IPS DF 4.7 (cell line): Measurements from ENCODE around the gene DCAF16.
"Not testable (repeated sequence)": the region's sequence is repeated elsewhere in the genome, so short reads cannot be mapped to it uniquely, and the experiment has no call there.

ENCODE experiments used
- DNase-seq: peaks from one replicate; pipeline ENCODE4 v3.0.0-alpha.2; 2013; ENCODE audit warnings: low spot score; ENCODE audit errors: extremely low read depth

Gene DCAF16

GRCh38 chr4:17810260-17811077 lies at the start of gene DCAF16, which contains the start of gene NCAPG:
TSS of gene DCAF16 (minus strand) at chr4:17810757. CDS start at chr4:17804141, 6,616 bp downstream.
TSS of gene NCAPG (plus strand) at chr4:17810979. CDS start at chr4:17811078, 99 bp downstream.
- DNase-seq, result peak; percentile 99

GRCh38 chr4:17859793-17860406 lies 49.3 kb upstream of the DCAF16 start:
- DNase-seq, result no peak

GRCh38 chr4:17854036-17854435 lies 43.5 kb upstream of the DCAF16 start:
- DNase-seq, result no peak

- no peak for DNase-seq
Observed at GRCh38 chr4:17851959-17852358, 41.4 kb upstream of the DCAF16 start.

GRCh38 chr4:17850295-17850694 lies 39.7 kb upstream of the DCAF16 start:
- not testable (repeated sequence) for DNase-seq

DNA sequence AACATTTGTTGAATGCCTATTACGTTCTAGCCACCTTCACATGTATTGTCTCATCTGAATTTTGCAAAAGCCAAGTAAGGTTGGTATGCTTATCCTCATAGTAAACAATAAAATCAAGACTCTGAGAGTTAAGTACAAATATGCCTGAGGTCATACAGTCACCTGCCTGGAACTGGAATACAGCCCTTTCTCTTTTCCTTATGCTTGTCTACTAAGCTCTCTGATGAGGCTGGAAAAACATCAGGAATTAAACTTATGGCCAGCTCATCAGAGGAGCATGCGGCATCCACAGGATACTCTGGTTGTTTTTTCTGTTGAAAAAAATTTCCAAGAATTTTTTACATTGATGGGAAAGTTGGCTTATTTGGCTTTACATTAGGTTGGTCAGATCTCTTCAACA lies 35.7 kb upstream of the DCAF16 start:
- DNase-seq, result no peak

DNA sequence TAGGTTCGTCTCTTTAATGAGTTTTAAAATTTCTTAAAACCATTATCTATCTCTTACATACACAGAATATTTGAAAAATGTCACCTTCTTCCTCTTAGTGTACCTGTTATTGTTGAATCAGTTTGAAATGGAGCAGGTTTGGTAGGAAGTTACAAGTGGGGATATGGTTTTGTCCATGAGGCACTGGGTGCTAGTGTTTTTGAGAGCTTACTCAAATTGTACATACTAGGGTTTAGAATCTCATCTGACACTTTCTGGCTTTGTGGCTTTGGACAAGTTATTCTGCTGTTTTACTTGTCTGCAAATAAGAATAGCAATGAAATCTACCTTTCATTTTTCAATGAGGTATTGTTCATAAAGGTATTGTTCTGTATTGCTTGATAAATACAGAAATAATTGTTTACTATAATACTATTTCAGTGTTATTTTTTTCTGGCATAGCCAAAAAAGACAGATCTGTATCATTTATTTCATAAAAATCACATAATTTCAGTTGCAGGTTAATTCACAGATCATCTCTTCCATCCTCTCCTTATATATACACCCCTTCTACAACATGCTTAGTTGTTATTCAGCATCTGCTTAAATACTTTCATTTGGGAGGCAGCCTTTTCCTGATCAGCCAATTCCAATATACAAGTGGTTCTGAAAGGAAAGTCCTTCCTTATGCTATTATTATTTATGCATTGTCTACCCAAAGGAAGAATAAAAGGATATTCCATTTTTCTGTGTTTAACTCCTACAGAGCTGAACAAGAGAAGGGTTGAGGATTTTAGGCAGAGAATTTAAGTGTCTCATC lies 13.5 kb upstream of the DCAF16 start:
- no peak for DNase-seq

DNA sequence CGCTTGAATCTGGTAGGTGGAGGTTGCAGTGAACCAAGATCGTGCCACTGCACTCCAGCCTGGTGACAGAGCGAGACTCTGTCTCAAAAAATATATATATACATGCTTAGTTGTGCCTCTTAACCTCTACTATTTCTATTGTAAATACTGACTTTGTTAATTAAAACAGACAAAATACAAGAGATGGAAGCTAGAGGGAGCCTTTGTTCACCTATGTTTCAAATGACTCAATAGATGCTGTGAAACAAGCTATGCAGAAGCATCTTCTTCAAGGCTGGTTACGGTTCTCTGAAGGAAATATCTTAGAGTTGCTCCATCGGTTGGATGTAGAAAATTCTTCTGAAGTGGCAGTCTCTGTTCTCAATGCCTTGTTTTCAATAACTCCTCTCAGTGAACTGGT lies 6.5 kb upstream of the DCAF16 start:
- no peak for DNase-seq

- DNase-seq, result no peak
Observed at GRCh38 chr4:17816142-17816541, 5.6 kb upstream of the DCAF16 start.

DNA sequence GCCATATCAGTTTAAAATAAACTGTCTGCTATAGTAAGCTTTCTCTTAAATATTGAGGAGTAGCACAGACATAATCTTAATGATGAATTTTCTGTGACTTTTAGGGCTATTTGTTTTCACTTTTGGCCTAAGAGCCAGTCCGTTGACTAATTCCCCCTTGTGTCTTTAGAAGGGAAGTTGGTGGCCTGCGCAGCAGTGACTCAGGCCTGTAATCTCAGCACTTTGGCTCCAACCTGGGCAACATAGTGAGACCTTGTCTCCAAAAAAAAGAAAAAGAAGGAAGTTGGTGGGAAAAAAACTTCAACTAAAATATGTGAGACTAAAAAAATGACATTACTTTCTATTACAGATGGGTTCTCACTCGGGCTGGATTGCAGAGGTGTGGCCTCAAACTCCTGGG lies 3.6 kb upstream of the DCAF16 start:
- no peak for DNase-seq

- DNase-seq, result no peak
Observed at GRCh38 chr4:17812801-17813200, 2.2 kb upstream of the DCAF16 start.

GRCh38 chr4:17812125-17812524 lies 1.6 kb upstream of the DCAF16 start:
- no peak for DNase-seq

- DNase-seq, result no peak
Observed at GRCh38 chr4:17811078-17811603, 584 bp upstream of the DCAF16 start.

DNA sequence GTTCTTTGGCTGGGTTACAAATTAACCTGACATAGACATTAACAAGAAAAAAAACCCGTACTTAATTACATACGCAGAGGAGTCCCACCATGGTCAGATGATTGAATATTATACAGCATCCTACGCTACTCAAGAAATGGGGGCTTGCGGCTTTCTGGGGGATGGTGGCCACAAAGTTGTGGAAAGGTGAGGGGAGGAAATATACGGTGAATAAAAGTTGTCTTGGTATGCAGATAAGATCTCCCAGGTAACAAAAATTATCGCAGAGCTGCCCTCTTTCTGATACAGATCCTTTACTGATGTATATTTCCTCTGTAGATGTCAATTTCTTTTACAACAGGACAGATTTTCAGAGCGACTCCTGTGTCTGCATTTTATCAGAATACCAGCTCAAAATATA lies 890 bp downstream of the DCAF16 start:
- no peak for DNase-seq

- DNase-seq, result no peak
Observed at GRCh38 chr4:17807446-17807845, 3.1 kb downstream of the DCAF16 start.

- DNase-seq, result no peak
Observed at GRCh38 chr4:17805580-17806155, 4.9 kb downstream of the DCAF16 start.

DNA sequence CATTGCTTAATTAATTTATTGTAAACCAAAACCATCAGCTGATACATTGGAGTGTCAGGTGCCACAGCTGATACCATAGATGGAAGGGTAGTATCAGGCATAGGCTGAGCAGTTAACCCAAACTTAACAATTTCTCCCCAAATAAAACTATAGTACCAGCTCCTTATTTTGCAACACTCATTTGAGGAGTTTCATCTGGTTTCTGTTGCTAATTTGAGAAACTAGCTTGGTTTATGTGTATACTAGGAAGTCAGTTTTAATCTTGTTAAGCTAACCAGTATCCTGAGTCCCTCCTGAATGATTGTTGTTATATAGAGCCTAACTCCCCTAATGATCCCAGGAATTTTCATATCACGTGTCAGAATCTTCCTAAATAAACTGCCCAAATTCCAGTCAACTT lies 12.7 kb downstream of the DCAF16 start:
- DNase-seq, result no peak

GRCh38 chr4:17794730-17795129 lies 15.8 kb downstream of the DCAF16 start:
- DNase-seq, result no peak

- no peak for DNase-seq
Observed at GRCh38 chr4:17788956-17789355, 21.6 kb downstream of the DCAF16 start.

DNA sequence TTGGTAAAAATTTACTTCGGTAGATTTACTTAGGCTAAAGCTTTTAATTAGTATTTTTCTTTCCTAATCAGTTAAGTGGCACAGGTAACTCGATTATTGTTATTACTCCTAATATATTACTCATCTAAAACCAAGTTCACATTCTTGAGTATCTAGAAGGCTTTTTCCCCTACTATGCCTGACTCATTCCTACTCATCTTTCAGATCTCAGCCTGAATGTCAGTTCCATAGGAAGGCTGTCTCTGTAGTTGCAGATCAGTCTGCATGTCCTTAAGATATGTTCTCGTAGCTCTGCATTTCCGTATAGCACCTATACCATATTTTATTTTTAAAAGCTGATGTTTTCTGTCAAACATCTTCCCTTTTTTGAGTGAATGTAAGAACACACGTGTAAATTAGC lies 23.2 kb downstream of the DCAF16 start:
- no peak for DNase-seq

DNA sequence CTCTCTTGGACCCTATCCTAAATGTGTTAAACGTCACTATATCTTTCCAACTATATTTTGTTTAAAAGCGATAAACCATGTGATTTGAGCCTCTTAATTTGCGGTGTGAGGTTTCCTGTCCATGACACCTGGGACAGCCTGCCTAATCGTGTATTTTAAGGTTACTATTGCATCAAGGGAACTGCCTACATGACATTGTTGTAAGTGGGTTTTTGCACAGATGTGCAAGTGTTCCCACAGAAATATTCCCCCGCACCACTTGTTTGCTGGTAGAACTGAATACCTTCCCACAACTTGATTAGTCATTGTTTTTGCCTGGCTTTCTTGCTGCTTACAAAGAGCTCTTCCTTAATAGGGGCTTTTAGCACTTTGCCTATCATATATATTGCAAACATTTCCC lies 24.0 kb downstream of the DCAF16 start:
- DNase-seq, result no peak
